MM.1S (cell line): ENCODE data around the gene GLOD5.

ENCODE experiments used
- DNase-seq: peaks from one replicate; pipeline ENCODE4 v3.0.0-alpha.2; 2015
- H2AFZ ChIP-seq: fragments of 300-600 bp; sonication (generic); 2 replicates; pipeline ENCODE4 v1.6.0; 2016; ENCODE audit warnings: antibody characterized with exemption, low read length
- H3F3A ChIP-seq: fragments of 300-600 bp; sonication (generic); 2 replicates; pipeline ENCODE4 v1.6.1; 2016; ENCODE audit warnings: mild to moderate bottlenecking, antibody characterized with exemption, low read length, moderate library complexity, mixed read lengths; ENCODE audit not compliant: insufficient read depth
- H3K27ac ChIP-seq: fragments of 300-600 bp; sonication (generic); 2 replicates; pipeline ENCODE4 v1.5.1; 2016; ENCODE audit warnings: mild to moderate bottlenecking, low read length
- H3K27me3 ChIP-seq: fragments of 300-600 bp; sonication (generic); replicated peaks from 2 replicates; pipeline ENCODE4 v1.6.0; 2016; ENCODE audit warnings: low read length; ENCODE audit not compliant: insufficient read depth
- H3K36me3 ChIP-seq: fragments of 300-600 bp; sonication (generic); replicated peaks from 2 replicates; pipeline ENCODE4 v1.6.1; 2016; ENCODE audit warnings: mild to moderate bottlenecking, low read length, mixed read lengths; ENCODE audit not compliant: insufficient read depth
- H3K4me1 ChIP-seq: fragments of 300-600 bp; sonication (generic); 2 replicates; pipeline ENCODE4 v1.6.1; 2016; ENCODE audit warnings: low read length, mixed read lengths
- H3K4me2 ChIP-seq: fragments of 300-600 bp; sonication (generic); 2 replicates; pipeline ENCODE4 v1.6.0; 2016; ENCODE audit warnings: low read depth, low read length
- H3K4me3 ChIP-seq: fragments of 300-600 bp; sonication (generic); 2 replicates; pipeline ENCODE4 v1.5.1; 2016; ENCODE audit warnings: low read length, mixed read lengths
- H3K79me2 ChIP-seq: fragments of 300-600 bp; sonication (generic); 2 replicates; pipeline ENCODE4 v1.6.1; 2016; ENCODE audit warnings: mixed run types, low read length, mixed read lengths
- H3K9ac ChIP-seq: fragments of 300-600 bp; sonication (generic); 2 replicates; pipeline ENCODE4 v1.6.1; 2016; ENCODE audit warnings: low read length, mixed read lengths
- H3K9me2 ChIP-seq: fragments of 300-600 bp; sonication (generic); replicated peaks from 2 replicates; pipeline ENCODE4 v1.6.1; 2016; ENCODE audit warnings: mild to moderate bottlenecking, low read length, mixed read lengths; ENCODE audit not compliant: insufficient read depth
- H3K9me3 ChIP-seq: fragments of 300-600 bp; sonication (generic); replicated peaks from 2 replicates; pipeline ENCODE4 v1.6.1; 2016; ENCODE audit warnings: mild to moderate bottlenecking, low read length, mixed read lengths; ENCODE audit not compliant: insufficient read depth
- H4K20me1 ChIP-seq: fragments of 300-600 bp; sonication (generic); 2 replicates; pipeline ENCODE4 v1.6.1; 2016; ENCODE audit warnings: mild to moderate bottlenecking, low read length, moderate library complexity, mixed read lengths; ENCODE audit not compliant: insufficient read depth
- EZH2 ChIP-seq: fragments of 300-600 bp; sonication (generic); optimal IDR thresholded peaks from 2 replicates; pipeline ENCODE3; 2017; ENCODE audit warnings: low read depth, mild to moderate bottlenecking, antibody characterized with exemption, low read length, mixed read lengths
- EZH2phosphoT487 ChIP-seq: fragments of 300-600 bp; sonication (generic); IDR thresholded peaks from 2 replicates; pipeline ENCODE4 v1.6.1; 2018; ENCODE audit warnings: antibody characterized with exemption, low read length
- TF ChIP-seq, protein P1 (sequence below): fragments of 300-600 bp; sonication (generic); IDR thresholded peaks from 2 replicates; pipeline ENCODE4 v1.5.1; 2016; ENCODE audit warnings: antibody characterized with exemption, low read length, mixed read lengths

Gene GLOD5

DNA sequence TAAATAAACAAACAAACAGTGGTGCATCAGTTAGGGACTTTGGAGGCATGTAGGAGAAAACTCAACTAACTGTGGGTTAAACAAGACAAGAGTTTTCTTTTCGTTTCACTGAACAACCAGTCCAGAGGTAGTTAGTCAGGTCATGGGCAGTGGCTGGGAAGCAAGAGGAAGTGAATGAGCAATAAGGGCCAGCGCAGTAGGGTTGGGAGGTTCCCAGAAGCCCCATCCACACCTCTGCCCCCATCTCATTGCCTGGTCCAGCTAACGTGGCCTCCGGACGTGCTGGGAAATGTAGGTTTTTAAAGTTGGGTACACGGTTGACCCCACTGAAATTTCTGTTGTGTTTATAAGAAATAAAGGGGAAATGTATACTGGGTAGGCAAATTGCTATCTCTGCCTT lies 8.7 kb downstream of the GLOD5 start:
- H3K27me3 ChIP-seq = no peaks in the 10 kb centered on the region
- H3K9me3 ChIP-seq = no peaks in the 10 kb centered on the region

DNA sequence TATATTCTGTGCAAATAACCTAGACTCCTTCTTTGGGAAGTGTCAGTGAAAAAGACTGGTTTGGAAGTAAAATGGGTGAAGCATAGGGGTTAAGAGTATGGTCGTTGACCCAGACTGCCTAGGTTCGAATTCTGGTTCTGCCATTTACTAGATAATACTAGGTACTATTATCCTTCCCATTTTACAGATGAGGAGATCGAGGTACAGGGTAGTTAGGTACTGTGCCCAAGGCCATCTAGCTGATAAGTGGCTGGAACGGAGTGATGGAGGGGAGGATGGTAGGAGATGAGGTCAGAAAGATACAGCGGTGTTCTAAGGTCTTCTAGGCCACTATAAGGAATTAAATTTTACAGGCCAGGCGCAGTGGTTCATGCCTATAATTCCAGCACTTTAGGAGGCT lies 11.1 kb downstream of the GLOD5 start:
- Histone ChIP-seq H3K9ac (no peak overlapping the region), H3K79me2 (no peaks in the 10 kb centered on the region), H3K4me3 (no peak overlapping the region), H4K20me1 (no peaks in the 10 kb centered on the region), H3K36me3 (no peaks in the 10 kb centered on the region), H3K4me1 (no peaks in the 10 kb centered on the region), H2AFZ (no peak overlapping the region), H3K9me3 (no peaks in the 10 kb centered on the region), H3F3A (no peaks in the 10 kb centered on the region), H3K9me2 (no peaks in the 10 kb centered on the region), H3K27ac (no peak overlapping the region), H3K4me2 (no peak overlapping the region), H3K27me3 (no peaks in the 10 kb centered on the region)
- DNase-seq = no peak
- no peak for TF ChIP-seq EZH2phosphoT487
- TF ChIP-seq, protein P1, sequence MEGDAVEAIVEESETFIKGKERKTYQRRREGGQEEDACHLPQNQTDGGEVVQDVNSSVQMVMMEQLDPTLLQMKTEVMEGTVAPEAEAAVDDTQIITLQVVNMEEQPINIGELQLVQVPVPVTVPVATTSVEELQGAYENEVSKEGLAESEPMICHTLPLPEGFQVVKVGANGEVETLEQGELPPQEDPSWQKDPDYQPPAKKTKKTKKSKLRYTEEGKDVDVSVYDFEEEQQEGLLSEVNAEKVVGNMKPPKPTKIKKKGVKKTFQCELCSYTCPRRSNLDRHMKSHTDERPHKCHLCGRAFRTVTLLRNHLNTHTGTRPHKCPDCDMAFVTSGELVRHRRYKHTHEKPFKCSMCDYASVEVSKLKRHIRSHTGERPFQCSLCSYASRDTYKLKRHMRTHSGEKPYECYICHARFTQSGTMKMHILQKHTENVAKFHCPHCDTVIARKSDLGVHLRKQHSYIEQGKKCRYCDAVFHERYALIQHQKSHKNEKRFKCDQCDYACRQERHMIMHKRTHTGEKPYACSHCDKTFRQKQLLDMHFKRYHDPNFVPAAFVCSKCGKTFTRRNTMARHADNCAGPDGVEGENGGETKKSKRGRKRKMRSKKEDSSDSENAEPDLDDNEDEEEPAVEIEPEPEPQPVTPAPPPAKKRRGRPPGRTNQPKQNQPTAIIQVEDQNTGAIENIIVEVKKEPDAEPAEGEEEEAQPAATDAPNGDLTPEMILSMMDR = no peak
- TF ChIP-seq EZH2 = no peak

More for the DNA sequence above, 8.7 kb downstream of the GLOD5 start:
- Histone ChIP-seq H3K36me3 (no peaks in the 10 kb centered on the region), H4K20me1 (no peaks in the 10 kb centered on the region), H3K4me1 (no peaks in the 10 kb centered on the region), H3K79me2 (no peaks in the 10 kb centered on the region), H3K4me2 (no peak overlapping the region), H3K4me3 (no peak overlapping the region), H3K9me2 (no peaks in the 10 kb centered on the region), H2AFZ (no peak overlapping the region), H3F3A (no peaks in the 10 kb centered on the region), H3K9ac (no peak overlapping the region), H3K27ac (no peak overlapping the region)
- DNase-seq = no peak
- no peak for TF ChIP-seq EZH2
- TF ChIP-seq, protein P1 = no peak
- no peak for TF ChIP-seq EZH2phosphoT487

DNA sequence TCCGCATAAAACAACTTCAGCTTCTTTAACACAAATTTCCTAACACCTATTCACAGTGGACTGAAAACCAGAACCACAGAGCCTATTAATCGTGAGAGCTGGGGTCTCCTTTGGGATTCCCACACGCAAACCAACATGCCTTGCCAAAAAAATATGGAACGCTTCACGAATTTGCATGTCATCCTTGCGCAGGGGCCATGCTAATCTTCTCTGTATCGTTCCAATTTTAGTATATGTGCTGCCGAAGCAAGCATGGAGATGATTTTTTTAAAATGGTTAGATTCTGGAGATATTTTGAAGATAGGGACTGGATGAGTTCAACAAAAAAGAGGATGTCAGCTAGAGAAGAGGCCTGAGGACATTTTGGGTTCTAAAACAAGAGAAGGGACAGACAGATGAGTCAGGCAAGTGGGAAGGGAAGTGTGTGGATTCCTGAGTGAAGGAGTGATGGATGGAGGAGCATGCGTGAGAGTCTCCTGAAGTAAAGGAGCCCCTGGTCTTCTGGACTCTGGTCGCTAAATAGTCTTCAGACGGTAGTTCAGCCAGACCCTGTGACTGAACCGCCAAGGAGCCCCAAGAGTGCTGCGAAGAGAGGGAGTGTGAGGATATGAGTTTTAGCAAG lies 15.4 kb downstream of the GLOD5 start:
- H3K4me1 ChIP-seq = no peaks in the 10 kb centered on the region
- H3K79me2 ChIP-seq = no peaks in the 10 kb centered on the region
- no peak for DNase-seq
- no peaks in the 10 kb centered on the region for H3K9me3 ChIP-seq
- H3K9ac ChIP-seq = no peak overlapping the region
- no peaks in the 10 kb centered on the region for H3K9me2 ChIP-seq
- no peaks in the 10 kb centered on the region for H4K20me1 ChIP-seq
- no peak overlapping the region for H3K27ac ChIP-seq
- H3K4me2 ChIP-seq = no peak overlapping the region
- no peaks in the 10 kb centered on the region for H3K36me3 ChIP-seq
- H3F3A ChIP-seq = no peaks in the 10 kb centered on the region
- TF ChIP-seq EZH2phosphoT487 (no peak), EZH2 (no peak)
- TF ChIP-seq, protein P1 = no peak
- H3K4me3 ChIP-seq = no peak overlapping the region
- H3K27me3 ChIP-seq = no peaks in the 10 kb centered on the region
- H2AFZ ChIP-seq = no peak overlapping the region
